HG03139 (cell line): ENCODE results near the gene TCFL5.
A peak's percentile ranks its signal among the peaks of the same experiment; 100 is the strongest.

Experiments used
- ATAC-seq: cut with Tn5 transposase; IDR thresholded peaks from one replicate; pipeline ENCODE4 v1.9.1; 2021; ENCODE audit not compliant: unreplicated experiment

Gene TCFL5

GRCh38 chr20:62861726-62862336 is at the start of gene TCFL5:
TSS of gene TCFL5 (minus strand) at chr20:62861822. CDS start at chr20:62861670, 152 bp downstream.
- ATAC-seq: peak; percentile 61

- ATAC-seq: no peak
These were observed 49.3 kb upstream of the TCFL5 start for GRCh38 chr20:62910777-62911497.

GRCh38 chr20:62910217-62910766 is 48.7 kb upstream of the TCFL5 start:
- ATAC-seq: no peak

- ATAC-seq: no peak
These were observed 47.6 kb upstream of the TCFL5 start for GRCh38 chr20:62908971-62909791.

- ATAC-seq: no peak
These were observed 46.0 kb upstream of the TCFL5 start for GRCh38 chr20:62907384-62908317.

- no peak for ATAC-seq
These were observed 45.2 kb upstream of the TCFL5 start for GRCh38 chr20:62906647-62907375.

- ATAC-seq: no peak
These were observed 44.6 kb upstream of the TCFL5 start for GRCh38 chr20:62906209-62906608.

- ATAC-seq: no peak
These were observed 44.0 kb upstream of the TCFL5 start for GRCh38 chr20:62905536-62906117.

GRCh38 chr20:62902926-62903615 is 41.4 kb upstream of the TCFL5 start:
- ATAC-seq: no peak

- no peak for ATAC-seq
These were observed 40.3 kb upstream of the TCFL5 start for GRCh38 chr20:62901891-62902290.

GRCh38 chr20:62900692-62901584 is 39.3 kb upstream of the TCFL5 start:
- no peak for ATAC-seq

- no peak for ATAC-seq
These were observed 38.5 kb upstream of the TCFL5 start for GRCh38 chr20:62900052-62900691.

GRCh38 chr20:62899633-62900051 is 38.0 kb upstream of the TCFL5 start:
- ATAC-seq: no peak

GRCh38 chr20:62898970-62899632 is 37.5 kb upstream of the TCFL5 start:
- no peak for ATAC-seq

GRCh38 chr20:62898093-62898964 is 36.7 kb upstream of the TCFL5 start:
- no peak for ATAC-seq

GRCh38 chr20:62897666-62898065 is 36.0 kb upstream of the TCFL5 start:
- ATAC-seq: no peak
